GM21825 (cell line): ENCODE data around the gene STAB2.

Experiments
- ATAC-seq: cut with Tn5 transposase; IDR thresholded peaks from one replicate; pipeline ENCODE4 v1.9.1; 2021; ENCODE audit warnings: mild to moderate bottlenecking, moderate library complexity; ENCODE audit not compliant: unreplicated experiment

The STAB2 gene

GRCh38 chr12:103686026-103686425 is 99.0 kb downstream of the STAB2 start:
- ATAC-seq: no peak

GRCh38 chr12:103687253-103687652 is 100.2 kb downstream of the STAB2 start:
- no peak for ATAC-seq

GRCh38 chr12:103688376-103689063 is 101.4 kb downstream of the STAB2 start:
- no peak for ATAC-seq

GRCh38 chr12:103690426-103690825 is 103.4 kb downstream of the STAB2 start:
- no peak for ATAC-seq

- no peak for ATAC-seq
Observed at GRCh38 chr12:103691063-103691462, 104.0 kb downstream of the STAB2 start.

- no peak for ATAC-seq
Observed at GRCh38 chr12:103696101-103696500, 109.0 kb downstream of the STAB2 start.

GRCh38 chr12:103697971-103698751 is 111.1 kb downstream of the STAB2 start:
- no peak for ATAC-seq

- ATAC-seq: no peak
Observed at GRCh38 chr12:103698752-103699560, 111.9 kb downstream of the STAB2 start.

- no peak for ATAC-seq
Observed at GRCh38 chr12:103705098-103705497, 118.0 kb downstream of the STAB2 start.

GRCh38 chr12:103705927-103706326 is 118.9 kb downstream of the STAB2 start:
- ATAC-seq: no peak

- no peak for ATAC-seq
Observed at GRCh38 chr12:103707446-103707845, 120.4 kb downstream of the STAB2 start.

GRCh38 chr12:103710544-103710943 is 123.5 kb downstream of the STAB2 start:
- no peak for ATAC-seq

GRCh38 chr12:103712216-103712615 is 125.1 kb downstream of the STAB2 start:
- no peak for ATAC-seq

- no peak for ATAC-seq
Observed at GRCh38 chr12:103715494-103715893, 128.4 kb downstream of the STAB2 start.

- no peak for ATAC-seq
Observed at GRCh38 chr12:103716517-103717196, 129.6 kb downstream of the STAB2 start.

GRCh38 chr12:103725398-103725797 is 138.3 kb downstream of the STAB2 start:
- no peak for ATAC-seq

GRCh38 chr12:103727638-103728037 is 140.6 kb downstream of the STAB2 start:
- ATAC-seq: no peak

GRCh38 chr12:103728323-103728722 is 141.2 kb downstream of the STAB2 start:
- ATAC-seq: no peak

GRCh38 chr12:103729499-103729898 is 142.4 kb downstream of the STAB2 start:
- no peak for ATAC-seq

GRCh38 chr12:103731539-103731938 is 144.5 kb downstream of the STAB2 start:
- ATAC-seq: no peak

GRCh38 chr12:103734863-103735262 is 147.8 kb downstream of the STAB2 start:
- ATAC-seq: no peak
